ENCODE data around the gene UGT1A6.
"Not testable (repeated sequence)": the region's sequence is repeated elsewhere in the genome, so short reads cannot be mapped to it uniquely, and the experiment has no call there.

Gene UGT1A6

GRCh38 chr2:233692648-233693047 is at the start of gene UGT1A6:
TSS of gene UGT1A6 (plus strand) at chr2:233692890. CDS start at chr2:233693005, 115 bp downstream.
- DNase-seq, result no peak

- DNase-seq, result no peak
Measured at GRCh38 chr2:233643128-233643527, 49.6 kb upstream of the UGT1A6 start.

- not testable (repeated sequence) for DNase-seq
Measured at GRCh38 chr2:233646033-233646432, 46.7 kb upstream of the UGT1A6 start.

- no peak for DNase-seq
Measured at GRCh38 chr2:233650981-233651380, 41.7 kb upstream of the UGT1A6 start.

- no peak for DNase-seq
Measured at GRCh38 chr2:233651430-233651829, 41.3 kb upstream of the UGT1A6 start.

- DNase-seq, result no peak
Measured at GRCh38 chr2:233654501-233654900, 38.2 kb upstream of the UGT1A6 start.

- no peak for DNase-seq
Measured at GRCh38 chr2:233655043-233655442, 37.6 kb upstream of the UGT1A6 start.

- not testable (repeated sequence) for DNase-seq
Measured at GRCh38 chr2:233655943-233656342, 36.7 kb upstream of the UGT1A6 start.

GRCh38 chr2:233656443-233656842 is 36.2 kb upstream of the UGT1A6 start:
- DNase-seq, result no peak

GRCh38 chr2:233658610-233659009 is 34.1 kb upstream of the UGT1A6 start:
- DNase-seq, result no peak

GRCh38 chr2:233663911-233664310 is 28.8 kb upstream of the UGT1A6 start:
- DNase-seq, result no peak

GRCh38 chr2:233668605-233669260 is 24.0 kb upstream of the UGT1A6 start:
- DNase-seq, result no peak

- DNase-seq, result no peak
Measured at GRCh38 chr2:233671290-233672161, 21.2 kb upstream of the UGT1A6 start, which contains the start of gene UGT1A9. TSS of gene UGT1A9 (plus strand) at chr2:233671898. CDS start at chr2:233671935, 37 bp downstream.

GRCh38 chr2:233672886-233673285 is 19.8 kb upstream of the UGT1A6 start:
- DNase-seq, result no peak

- DNase-seq, result no peak
Measured at GRCh38 chr2:233673896-233674295, 18.8 kb upstream of the UGT1A6 start.

- no peak for DNase-seq
Measured at GRCh38 chr2:233674314-233674713, 18.4 kb upstream of the UGT1A6 start.

- no peak for DNase-seq
Measured at GRCh38 chr2:233674995-233675394, 17.7 kb upstream of the UGT1A6 start.

GRCh38 chr2:233676046-233676445 is 16.6 kb upstream of the UGT1A6 start:
- no peak for DNase-seq

GRCh38 chr2:233679196-233679595 is 13.5 kb upstream of the UGT1A6 start:
- DNase-seq, result no peak

GRCh38 chr2:233680361-233681045 is 12.2 kb upstream of the UGT1A6 start:
- no peak for DNase-seq

- no peak for DNase-seq
Measured at GRCh38 chr2:233681521-233682099, 11.1 kb upstream of the UGT1A6 start, which contains the start of gene UGT1A7. TSS of gene UGT1A7 (plus strand) at chr2:233681901. CDS start at chr2:233681938, 37 bp downstream.

Measured in anterior cingulate cortex (tissue), 58 donors.